Non-pigmented ciliary epithelial cell (primary cell): ENCODE data around the gene ARNT2.
"Not testable (repeated sequence)": the region's sequence is repeated elsewhere in the genome, so short reads cannot be mapped to it uniquely, and the experiment has no call there.

Experiments
- DNase-seq: peaks from one replicate; pipeline ENCODE4 v3.0.0-alpha.2; 2010; ENCODE audit warnings: low read depth

The ARNT2 gene

DNA sequence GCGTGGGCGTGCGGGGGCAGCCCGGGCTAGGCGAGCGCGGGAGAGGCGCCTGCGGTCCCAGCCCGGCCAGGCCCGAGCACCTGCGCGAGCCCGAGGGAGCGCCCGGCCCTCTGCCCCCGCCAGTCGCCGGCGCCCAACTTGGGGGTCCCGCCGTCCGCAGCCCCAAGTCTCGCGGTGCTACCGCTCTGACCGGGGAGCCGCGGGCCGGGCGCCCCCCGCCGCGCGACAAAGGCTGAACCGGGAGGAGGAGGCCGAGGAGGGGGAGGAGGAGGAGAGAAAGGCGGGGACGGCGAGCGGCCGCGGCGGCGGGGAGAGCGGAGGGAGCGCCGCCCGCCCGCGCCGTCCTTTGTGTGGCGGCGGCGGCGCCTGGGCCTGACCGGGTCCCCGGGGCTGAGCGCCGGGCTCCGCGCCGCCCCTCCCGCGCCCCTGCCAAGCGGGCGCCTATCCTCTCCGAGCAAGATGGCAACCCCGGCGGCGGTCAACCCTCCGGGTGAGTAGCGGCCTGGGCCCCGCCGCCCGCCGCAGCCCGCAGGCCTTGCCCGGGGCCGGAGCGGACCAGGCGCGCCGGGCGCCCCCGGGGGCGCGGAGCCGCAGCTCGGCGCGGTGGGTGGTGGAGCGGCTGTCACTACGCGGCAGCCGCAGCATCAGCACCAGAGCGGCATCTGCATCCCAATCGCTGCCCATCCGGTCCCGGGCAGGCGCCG lies at the start of gene ARNT2:
Gene ARNT2 (plus strand): TSS at position 326 of the 704 bp plus-strand sequence. CDS start 134 bp downstream, at position 460.
- no peak for DNase-seq

GRCh38 chr15:80367094-80367493 lies 37.1 kb upstream of the ARNT2 start:
- DNase-seq, result no peak

DNA sequence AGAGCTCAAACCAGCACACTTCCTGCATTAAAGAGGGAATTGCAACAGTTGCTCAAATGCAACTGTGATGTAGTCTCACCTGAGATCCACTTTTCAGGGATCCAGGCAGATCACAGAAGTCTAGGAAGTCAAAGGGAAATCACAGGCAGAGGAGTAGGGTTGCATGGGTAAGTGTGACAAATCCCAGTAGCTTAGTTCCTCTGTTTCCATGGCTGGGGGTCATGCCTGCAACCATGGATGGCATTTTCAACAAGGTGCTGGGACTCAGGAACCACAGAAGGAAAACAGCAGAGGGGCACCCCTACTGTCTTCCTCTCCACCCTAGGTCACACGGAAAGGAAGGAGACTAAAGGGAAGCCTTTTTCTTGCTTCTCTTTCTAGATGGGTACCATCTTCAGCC lies 36.5 kb upstream of the ARNT2 start:
- DNase-seq, result no peak

- no peak for DNase-seq
These were observed 32.3 kb upstream of the ARNT2 start for GRCh38 chr15:80371924-80372323.

GRCh38 chr15:80374441-80374840 lies 29.7 kb upstream of the ARNT2 start:
- DNase-seq, result no peak

DNA sequence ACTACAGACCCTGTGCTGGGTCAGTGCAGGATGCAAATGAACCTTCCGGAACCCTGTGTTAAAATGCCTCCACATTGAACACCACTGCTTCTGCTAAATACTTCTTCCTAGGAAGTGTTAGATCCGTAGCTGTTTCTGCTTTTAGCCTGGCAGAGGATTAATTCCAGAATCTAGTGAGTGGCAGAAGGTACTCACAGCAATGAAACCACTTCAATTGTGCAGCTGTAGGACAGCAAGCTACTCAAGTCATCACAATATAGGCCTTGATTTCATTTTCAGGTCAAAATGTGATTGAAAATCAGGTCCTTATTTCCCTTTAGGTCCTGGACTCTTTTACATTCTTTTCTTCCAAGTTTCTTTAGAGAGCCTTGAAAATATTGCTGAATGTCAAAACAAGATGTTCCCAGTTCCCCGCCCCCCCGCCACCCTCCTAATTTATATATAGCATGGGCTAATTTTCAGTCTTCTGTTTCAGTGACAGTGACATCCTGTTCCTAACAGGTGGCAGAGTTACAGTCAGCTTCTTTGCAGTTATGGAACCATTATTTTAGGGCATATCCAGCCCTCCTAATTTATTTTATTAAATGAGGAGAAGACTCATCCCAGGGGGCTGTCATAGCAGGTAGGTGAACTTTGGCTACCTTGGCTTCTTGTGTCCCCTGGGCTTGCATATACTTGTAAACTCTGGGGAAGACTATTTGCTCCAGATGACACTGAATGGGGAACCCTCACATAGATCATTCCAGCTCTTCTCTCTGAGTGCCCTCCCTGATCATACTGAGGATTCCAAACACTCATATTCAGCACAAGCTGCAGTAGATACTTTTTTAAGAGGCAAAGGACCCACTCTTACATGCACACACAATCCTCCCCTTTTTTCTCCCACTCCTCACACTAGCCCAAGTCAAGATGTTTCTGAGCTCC lies 28.0 kb upstream of the ARNT2 start:
- no peak for DNase-seq

DNA sequence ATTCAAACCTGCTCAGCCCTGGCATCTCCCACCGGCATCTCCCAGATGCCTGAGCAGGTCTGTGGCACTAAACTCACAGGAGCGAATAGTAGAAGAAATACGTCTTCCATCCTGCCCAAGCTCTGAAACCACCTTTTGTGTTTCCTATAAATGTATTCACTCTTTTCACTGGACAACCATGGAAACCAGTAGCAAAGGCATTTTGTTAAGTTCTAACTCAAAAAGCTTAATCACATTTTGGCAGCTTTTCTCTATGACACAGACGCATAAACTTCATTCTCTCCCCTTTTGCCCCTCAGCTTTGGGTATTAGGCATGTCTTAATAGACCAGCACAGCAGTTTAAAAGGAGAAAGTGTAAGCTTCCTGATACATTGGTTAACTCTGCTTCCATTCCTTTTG lies 24.5 kb upstream of the ARNT2 start:
- no peak for DNase-seq

GRCh38 chr15:80380154-80380553 lies 24.0 kb upstream of the ARNT2 start:
- no peak for DNase-seq

DNA sequence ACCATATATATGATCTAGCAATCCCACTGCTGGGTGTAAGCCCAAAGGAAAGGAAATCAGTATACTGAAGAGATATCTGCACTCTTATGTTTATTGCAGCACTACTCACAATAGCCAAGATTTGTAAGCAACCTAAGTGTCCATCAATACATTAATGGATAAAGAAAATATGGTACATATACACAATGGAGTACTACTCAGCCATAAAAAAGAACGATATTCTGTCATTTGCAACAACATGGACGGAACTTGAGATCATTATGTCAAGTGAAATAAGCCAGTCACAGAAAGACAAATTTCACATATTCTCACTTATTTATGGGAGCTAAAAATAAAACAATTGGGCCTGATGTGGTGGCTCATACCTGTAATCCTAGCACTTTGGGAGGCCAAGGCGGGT lies 21.9 kb upstream of the ARNT2 start:
- DNase-seq, result no peak

DNA sequence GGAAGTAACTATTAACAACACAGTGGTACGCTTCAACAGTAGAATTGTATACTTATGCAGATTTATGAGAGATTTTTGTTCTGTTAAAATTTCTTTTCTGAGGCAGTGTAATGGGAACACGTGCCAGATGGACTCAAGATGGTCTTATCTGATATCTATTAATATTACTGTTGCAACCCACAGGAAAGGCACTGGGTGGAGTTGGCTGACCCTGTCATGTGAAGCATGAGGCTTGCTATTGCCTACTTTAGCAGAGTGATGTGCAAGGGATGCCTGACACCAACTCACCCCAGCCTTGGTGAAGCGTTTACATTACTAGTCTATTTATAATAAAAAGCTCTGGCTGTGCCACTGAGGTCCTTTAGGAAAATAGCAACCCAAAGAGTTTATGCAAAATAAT lies 19.8 kb upstream of the ARNT2 start:
- no peak for DNase-seq

DNA sequence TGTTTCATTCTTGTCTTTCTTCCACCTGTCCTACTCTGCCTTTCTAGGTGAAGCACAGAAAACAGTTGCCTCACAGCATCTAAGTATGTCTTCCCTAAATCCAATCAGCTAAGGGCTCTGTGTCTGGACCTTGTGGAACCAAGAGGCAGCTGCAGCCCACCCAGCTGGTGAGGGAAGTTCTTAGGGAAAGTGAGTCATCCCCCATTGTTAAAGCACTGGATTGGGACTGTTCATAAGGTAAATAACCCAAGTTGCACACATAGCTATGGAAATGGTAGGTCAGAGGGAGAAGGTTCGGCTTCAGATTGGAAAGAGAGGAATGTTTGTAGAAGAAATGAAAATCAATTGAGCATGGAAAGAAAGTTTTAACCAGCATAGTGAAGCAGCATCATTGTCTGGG lies 18.0 kb upstream of the ARNT2 start:
- DNase-seq, result no peak

- DNase-seq, result no peak
These were observed 15.9 kb upstream of the ARNT2 start for GRCh38 chr15:80388326-80388725.

DNA sequence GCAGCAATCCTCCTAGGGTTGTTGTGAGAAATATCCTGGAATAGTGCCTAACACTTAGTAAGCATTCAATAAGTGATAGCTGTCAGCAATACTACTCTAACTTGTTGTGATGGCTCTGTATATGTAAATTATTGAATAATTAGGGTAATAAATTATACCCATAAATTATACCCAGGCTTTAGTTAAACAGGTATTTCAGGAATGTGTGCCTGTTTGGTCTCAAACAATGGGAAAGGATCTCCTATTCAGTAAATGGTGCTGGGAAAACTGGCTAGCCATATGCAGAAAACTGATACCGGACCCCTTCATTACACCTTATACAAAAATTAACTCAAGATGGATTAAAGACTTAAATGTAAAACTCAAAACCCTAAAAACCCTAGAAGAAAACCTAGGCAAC lies 14.8 kb upstream of the ARNT2 start:
- no peak for DNase-seq

DNA sequence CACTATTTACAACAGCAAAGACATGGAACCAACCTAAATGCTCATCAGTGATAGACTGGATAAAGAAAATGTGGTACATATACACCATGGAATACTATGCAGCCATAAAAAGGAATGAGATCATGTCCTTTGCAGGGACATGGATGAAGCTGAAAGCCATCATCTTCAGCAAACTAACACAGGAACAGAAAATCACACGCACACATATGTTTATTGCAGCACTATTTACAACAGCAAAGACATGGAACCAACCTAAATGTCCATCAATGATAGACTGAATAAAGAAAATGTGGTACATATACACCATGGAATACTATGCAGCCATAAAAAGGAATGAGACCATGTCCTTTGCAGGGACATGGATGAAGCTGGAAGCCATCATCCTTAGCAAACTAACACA lies 13.2 kb upstream of the ARNT2 start:
- DNase-seq, result not testable (repeated sequence)

- DNase-seq, result no peak
These were observed 8.6 kb upstream of the ARNT2 start for GRCh38 chr15:80395616-80396015.

DNA sequence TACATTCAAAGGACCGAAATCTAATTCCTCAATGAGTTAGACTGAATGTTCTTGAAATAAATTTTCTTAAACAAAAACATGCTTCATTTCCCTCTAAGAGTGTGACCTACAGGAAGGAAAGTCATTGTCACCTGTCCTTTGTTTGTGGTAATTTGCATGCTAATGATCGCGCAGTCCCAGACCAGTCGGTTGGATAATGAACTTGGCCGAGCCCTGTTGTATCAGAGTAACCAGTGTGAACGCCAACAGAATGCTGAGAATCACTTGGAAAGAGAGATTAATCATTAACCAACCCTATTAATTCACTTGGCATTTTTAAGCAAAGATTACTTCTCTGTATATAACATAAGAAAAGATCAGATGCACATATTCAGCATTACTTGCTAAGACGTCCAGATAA lies 8.1 kb upstream of the ARNT2 start:
- DNase-seq, result no peak

- DNase-seq, result no peak
These were observed 4.7 kb upstream of the ARNT2 start for GRCh38 chr15:80399508-80399907.

DNA sequence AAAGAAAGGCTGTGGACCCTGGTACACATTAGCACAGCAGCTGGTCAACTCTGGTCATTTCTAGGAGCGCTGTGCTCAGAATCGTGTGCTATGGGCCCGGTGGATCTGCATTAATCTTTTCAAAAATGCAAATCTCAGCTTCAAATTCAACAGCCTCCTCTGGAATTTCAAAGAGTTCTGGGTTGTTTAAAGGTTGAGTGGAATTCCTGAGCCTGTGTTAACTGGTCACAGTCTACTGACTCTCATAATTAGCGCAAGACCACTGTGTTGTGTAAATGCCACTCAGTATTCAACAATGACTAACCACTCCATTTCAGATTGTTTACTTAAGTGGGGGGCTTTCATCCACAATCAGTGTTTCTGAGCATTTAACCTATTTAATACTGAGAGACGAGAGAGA lies 2.7 kb upstream of the ARNT2 start:
- no peak for DNase-seq

DNA sequence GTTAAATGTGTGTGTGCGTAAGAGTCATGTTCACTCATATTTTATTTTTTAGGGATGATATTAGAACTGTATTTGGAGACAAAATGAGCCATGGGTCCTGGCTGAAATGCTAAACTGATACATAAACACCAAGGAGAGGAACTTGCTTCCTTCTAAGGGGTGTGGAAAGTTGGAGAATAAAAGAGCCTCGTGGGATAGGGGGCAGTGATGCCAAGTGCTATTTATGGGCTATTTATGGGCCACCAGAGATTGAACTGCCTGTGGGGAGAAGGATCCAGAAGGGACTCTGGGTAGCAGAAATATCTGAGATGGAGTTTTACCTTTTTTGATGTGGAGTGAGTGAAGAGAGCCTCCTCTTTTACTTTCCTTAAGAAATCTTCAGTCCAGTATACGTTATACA lies 1.8 kb upstream of the ARNT2 start:
- no peak for DNase-seq

- no peak for DNase-seq
These were observed 498 bp upstream of the ARNT2 start for GRCh38 chr15:80403712-80404056.

GRCh38 chr15:80404761-80405553 lies 775 bp downstream of the ARNT2 start:
- DNase-seq, result no peak

- DNase-seq, result no peak
These were observed 1.3 kb downstream of the ARNT2 start for GRCh38 chr15:80405554-80405850.

DNA sequence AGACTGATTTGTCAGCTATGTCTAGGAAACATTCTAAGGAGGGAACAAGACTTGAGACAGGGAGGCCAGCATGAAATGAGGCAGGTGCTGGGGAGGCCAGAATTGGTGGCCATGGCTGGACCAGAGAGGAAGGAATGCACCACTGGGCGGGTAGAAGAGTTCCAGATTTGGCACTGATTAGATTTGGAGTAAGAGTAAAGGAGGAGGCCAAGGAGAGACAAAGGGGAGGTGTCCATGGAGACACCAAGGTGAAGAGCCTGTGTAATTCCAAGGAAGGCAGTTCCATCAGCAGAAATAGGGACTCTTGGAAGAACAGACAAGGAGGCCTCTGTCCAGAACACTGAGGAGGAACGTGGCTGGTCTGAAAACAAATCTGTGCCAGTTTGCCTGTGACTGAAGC lies 1.8 kb downstream of the ARNT2 start:
- DNase-seq, result no peak
